ENCODE data around the gene PCTP.

GRCh38 chr17:55817397-55817709, 66.5 kb downstream of the PCTP start:
- no peak for TF ChIP-seq CTCF (IDR thresholded peaks at IDR 0.05 in 4 of 5, conservative IDR thresholded peaks at IDR 0.05 in 1 of 5)
- TF ChIP-seq POLR2A (IDR thresholded peaks at IDR 0.05): no peak

Measured in gastrocnemius medialis (tissue), 4 donors.